HG02759 (cell line): ENCODE results near the gene ROR1.
A peak's percentile ranks its signal among the peaks of the same experiment; 100 is the strongest.

ENCODE experiments used
- ATAC-seq: cut with Tn5 transposase; IDR thresholded peaks from one replicate; pipeline ENCODE4 v1.9.1; 2021; ENCODE audit warnings: mild to moderate bottlenecking, moderate library complexity; ENCODE audit not compliant: unreplicated experiment

The ROR1 gene

GRCh38 chr1:63773815-63774616 lies at the start of gene ROR1:
Gene ROR1, plus strand, starts transcription at chr1:63774017.
- peak; percentile 86 for ATAC-seq

GRCh38 chr1:63724375-63724899 lies 49.4 kb upstream of the ROR1 start:
- no peak for ATAC-seq

- ATAC-seq: no peak
These were observed 45.1 kb upstream of the ROR1 start for GRCh38 chr1:63728611-63729226.

- ATAC-seq: no peak
These were observed 44.6 kb upstream of the ROR1 start for GRCh38 chr1:63729227-63729620.

- ATAC-seq: no peak
These were observed 43.6 kb upstream of the ROR1 start for GRCh38 chr1:63730211-63730610.

GRCh38 chr1:63731117-63732043 lies 42.4 kb upstream of the ROR1 start:
- ATAC-seq: no peak

- ATAC-seq: no peak
These were observed 41.2 kb upstream of the ROR1 start for GRCh38 chr1:63732666-63733065.

GRCh38 chr1:63738772-63739171 lies 35.0 kb upstream of the ROR1 start:
- no peak for ATAC-seq

- ATAC-seq: no peak
These were observed 34.4 kb upstream of the ROR1 start for GRCh38 chr1:63739452-63739851.

GRCh38 chr1:63740432-63740831 lies 33.4 kb upstream of the ROR1 start:
- ATAC-seq: no peak

GRCh38 chr1:63742526-63742925 lies 31.3 kb upstream of the ROR1 start:
- ATAC-seq: no peak

- no peak for ATAC-seq
These were observed 30.0 kb upstream of the ROR1 start for GRCh38 chr1:63743781-63744180.

- no peak for ATAC-seq
These were observed 27.5 kb upstream of the ROR1 start for GRCh38 chr1:63746129-63746864.

GRCh38 chr1:63747445-63747844 lies 26.4 kb upstream of the ROR1 start:
- no peak for ATAC-seq

- ATAC-seq: no peak
These were observed 25.7 kb upstream of the ROR1 start for GRCh38 chr1:63748046-63748580.

GRCh38 chr1:63748641-63749040 lies 25.2 kb upstream of the ROR1 start:
- ATAC-seq: no peak

- no peak for ATAC-seq
These were observed 23.1 kb upstream of the ROR1 start for GRCh38 chr1:63750721-63751120.

- ATAC-seq: no peak
These were observed 21.6 kb upstream of the ROR1 start for GRCh38 chr1:63752176-63752575.

- no peak for ATAC-seq
These were observed 20.2 kb upstream of the ROR1 start for GRCh38 chr1:63753591-63753990.

- ATAC-seq: no peak
These were observed 17.0 kb upstream of the ROR1 start for GRCh38 chr1:63756839-63757238.
